ENCODE measurements around the gene MRGPRD. TPM values are rescaled to one million over a fixed set of nuclear protein-coding genes. Genes with fewer than 3 reads are reported as not detected.

MRGPRD gene
- total RNA-seq, 1 donor from 2014 or later = not detected

DNA sequence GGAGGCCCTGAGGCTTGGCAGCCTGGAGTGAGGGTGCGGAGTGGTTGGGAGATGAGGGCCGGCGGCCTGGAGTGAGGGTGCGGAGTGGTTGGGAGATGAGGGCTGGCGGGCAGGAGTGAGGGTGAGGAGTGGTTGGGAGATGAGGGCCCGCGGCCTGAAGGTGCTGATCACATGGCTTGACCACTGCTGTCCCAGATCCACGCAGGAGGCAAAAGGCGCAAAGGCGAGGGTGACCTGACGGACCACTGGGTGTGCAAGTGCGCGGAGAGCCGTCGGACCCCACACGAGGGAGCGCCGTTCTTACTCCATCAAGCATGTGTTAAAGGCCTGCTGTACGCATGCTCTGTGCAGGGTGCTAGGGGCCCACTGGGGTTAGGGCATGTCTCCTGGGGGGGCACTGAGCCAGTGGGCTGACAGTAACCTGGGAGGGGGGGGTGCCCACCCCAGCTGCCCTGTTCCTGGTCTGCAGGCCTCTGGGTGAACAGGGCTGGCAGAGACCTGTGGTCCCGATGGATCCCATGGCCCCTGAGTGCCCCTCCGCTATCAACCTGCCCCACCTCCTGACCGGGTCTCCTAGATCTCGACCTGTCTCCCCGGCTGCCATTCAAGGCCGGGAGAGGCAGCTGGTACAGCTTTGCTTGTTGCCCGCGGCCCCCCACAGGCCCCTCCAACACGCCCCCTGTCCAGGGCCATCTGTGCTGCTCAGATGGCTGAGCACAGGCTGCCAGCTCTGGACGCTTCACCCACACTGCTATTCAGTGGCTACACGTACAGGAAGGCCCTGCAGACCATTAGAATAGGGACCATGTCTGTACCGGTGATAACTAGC, 21.1 kb downstream of the MRGPRD start:
- no peaks in the 10 kb centered on the region for H3K79me2 ChIP-seq (ENCODE audit: low read depth)

DNA sequence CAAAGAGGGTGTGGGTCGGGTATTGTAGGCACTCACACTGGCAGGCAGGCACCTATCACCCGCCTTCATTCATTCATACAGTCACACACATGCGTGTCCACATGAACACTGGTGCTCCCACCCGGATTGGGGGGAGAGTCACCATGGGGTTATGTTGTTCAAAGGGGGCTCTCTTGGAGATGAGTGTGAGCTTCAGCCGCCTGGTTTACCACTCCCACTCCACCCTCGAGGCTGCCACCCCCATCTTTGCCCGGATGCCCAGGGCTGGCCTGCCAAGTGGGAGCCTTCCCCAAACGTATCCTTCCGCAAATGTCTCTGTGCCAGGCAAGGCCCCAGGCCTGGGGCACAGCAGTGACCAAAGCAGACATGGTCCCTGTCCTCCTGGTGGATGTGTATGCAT, 22.6 kb downstream of the MRGPRD start:
- Mint-ChIP-seq H3K27ac (no peak overlapping the region), H3K27me3 (ENCODE audit: insufficient read depth, low read depth) (peaks cover 4% of the 10 kb centered on the region), H3K4me1 (peaks cover 16% of the 10 kb centered on the region), H3K36me3 (no peaks in the 10 kb centered on the region), H3K4me3 (no peak overlapping the region), H3K9me3 (no peaks in the 10 kb centered on the region)
- Histone ChIP-seq H2AFZ (replicated peaks) (no peak overlapping the region), H3K4me2 (no peak overlapping the region), H3K79me2 (ENCODE audit: low read depth) (no peaks in the 10 kb centered on the region), H3K9ac (no peak overlapping the region), H3K36me3 (no peaks in the 10 kb centered on the region), H3K9me3 (ENCODE audit: low read depth) (no peaks in the 10 kb centered on the region), H3F3A (ENCODE audit: low read depth) (no peaks in the 10 kb centered on the region), H3K4me1 (no peaks in the 10 kb centered on the region), H4K20me1 (ENCODE audit: low read depth) (no peaks in the 10 kb centered on the region), H3K27ac (no peak overlapping the region), H3K27me3 (no peaks in the 10 kb centered on the region), H3K4me3 (no peak overlapping the region)
- DNase-seq (ENCODE audit: low spot score) = no peak
- TF ChIP-seq, protein P1, sequence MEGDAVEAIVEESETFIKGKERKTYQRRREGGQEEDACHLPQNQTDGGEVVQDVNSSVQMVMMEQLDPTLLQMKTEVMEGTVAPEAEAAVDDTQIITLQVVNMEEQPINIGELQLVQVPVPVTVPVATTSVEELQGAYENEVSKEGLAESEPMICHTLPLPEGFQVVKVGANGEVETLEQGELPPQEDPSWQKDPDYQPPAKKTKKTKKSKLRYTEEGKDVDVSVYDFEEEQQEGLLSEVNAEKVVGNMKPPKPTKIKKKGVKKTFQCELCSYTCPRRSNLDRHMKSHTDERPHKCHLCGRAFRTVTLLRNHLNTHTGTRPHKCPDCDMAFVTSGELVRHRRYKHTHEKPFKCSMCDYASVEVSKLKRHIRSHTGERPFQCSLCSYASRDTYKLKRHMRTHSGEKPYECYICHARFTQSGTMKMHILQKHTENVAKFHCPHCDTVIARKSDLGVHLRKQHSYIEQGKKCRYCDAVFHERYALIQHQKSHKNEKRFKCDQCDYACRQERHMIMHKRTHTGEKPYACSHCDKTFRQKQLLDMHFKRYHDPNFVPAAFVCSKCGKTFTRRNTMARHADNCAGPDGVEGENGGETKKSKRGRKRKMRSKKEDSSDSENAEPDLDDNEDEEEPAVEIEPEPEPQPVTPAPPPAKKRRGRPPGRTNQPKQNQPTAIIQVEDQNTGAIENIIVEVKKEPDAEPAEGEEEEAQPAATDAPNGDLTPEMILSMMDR (IDR thresholded peaks at IDR 0.05) = no peak
- no peak for TF ChIP-seq EZH2 (IDR thresholded peaks at IDR 0.05)
- no peak for TF ChIP-seq EZH2phosphoT487 (IDR thresholded peaks at IDR 0.05)

More for the DNA sequence above, 21.1 kb downstream of the MRGPRD start:
- peaks cover 4% of the 10 kb centered on the region for H3K27me3 Mint-ChIP-seq (ENCODE audit: insufficient read depth, low read depth)
- Histone ChIP-seq H3K27me3 (no peaks in the 10 kb centered on the region), H3K9ac (no peak overlapping the region), H2AFZ (replicated peaks) (no peak overlapping the region), H3F3A (ENCODE audit: low read depth) (no peaks in the 10 kb centered on the region), H3K4me2 (no peak overlapping the region), H4K20me1 (ENCODE audit: low read depth) (no peaks in the 10 kb centered on the region), H3K4me1 (no peaks in the 10 kb centered on the region), H3K27ac (no peak overlapping the region), H3K4me3 (no peak overlapping the region), H3K9me3 (ENCODE audit: low read depth) (no peaks in the 10 kb centered on the region), H3K36me3 (no peaks in the 10 kb centered on the region)
- H3K36me3 Mint-ChIP-seq = no peaks in the 10 kb centered on the region
- H3K9me3 Mint-ChIP-seq = peaks cover 7% of the 10 kb centered on the region
- peak overlapping the region; percentile 85 for H3K27ac Mint-ChIP-seq
- H3K4me1 Mint-ChIP-seq = peaks cover 16% of the 10 kb centered on the region
- H3K4me3 Mint-ChIP-seq = no peak overlapping the region
- DNase-seq (ENCODE audit: low spot score) = no peak
- no peak for TF ChIP-seq EZH2phosphoT487 (IDR thresholded peaks at IDR 0.05)
- TF ChIP-seq, protein P1 (IDR thresholded peaks at IDR 0.05) = no peak
- TF ChIP-seq EZH2 (IDR thresholded peaks at IDR 0.05) = no peak

DNA sequence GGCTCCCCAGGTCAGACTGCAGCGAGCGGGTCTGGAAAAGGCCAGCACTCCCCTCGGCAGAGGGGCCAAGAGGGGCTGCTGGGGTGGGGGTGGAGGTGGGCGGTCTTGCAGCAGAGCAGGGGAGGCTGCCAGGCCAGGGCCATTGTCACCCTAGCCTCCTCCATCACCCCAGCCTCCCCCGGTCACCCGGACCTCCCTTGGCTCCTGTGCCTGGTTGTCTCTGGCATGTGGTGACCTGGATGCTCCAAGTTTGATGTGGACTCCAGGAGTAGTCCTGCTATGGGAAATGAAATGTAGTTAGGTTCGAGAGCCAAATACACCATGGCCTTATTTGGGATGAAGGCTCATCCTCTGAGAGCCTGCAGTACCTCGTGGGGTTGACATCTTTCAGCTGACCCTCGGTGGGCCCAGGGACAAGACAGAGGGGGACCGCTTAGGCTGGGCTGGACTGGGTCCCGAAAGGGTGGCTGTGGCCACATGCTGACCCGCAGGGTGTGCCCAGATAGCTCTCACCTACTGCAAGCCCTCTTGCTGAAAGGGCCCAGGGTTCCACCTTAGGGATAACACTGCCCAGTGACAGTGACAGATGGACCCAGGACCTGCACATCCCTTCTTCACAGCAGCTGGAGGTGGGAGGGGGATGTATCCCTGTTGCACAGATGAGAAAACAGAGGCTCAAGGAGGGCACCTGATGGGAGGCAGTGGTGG, 24.1 kb downstream of the MRGPRD start:
- H3K9me3 ChIP-seq (ENCODE audit: low read depth) = no peaks in the 10 kb centered on the region
- no peak overlapping the region for H3K27ac ChIP-seq
- H2AFZ ChIP-seq (replicated peaks) = peak overlapping the region; percentile 26
- no peak overlapping the region for H3K9ac ChIP-seq
- TF ChIP-seq EZH2phosphoT487 (IDR thresholded peaks at IDR 0.05) (no peak), EZH2 (IDR thresholded peaks at IDR 0.05) (no peak)
- TF ChIP-seq, protein P1 (IDR thresholded peaks at IDR 0.05) = no peak
- Mint-ChIP-seq H3K4me1 (peaks cover 12% of the 10 kb centered on the region), H3K9me3 (no peaks in the 10 kb centered on the region), H3K36me3 (no peaks in the 10 kb centered on the region), H3K27me3 (ENCODE audit: insufficient read depth, low read depth) (peaks cover 4% of the 10 kb centered on the region), H3K4me3 (no peak overlapping the region), H3K27ac (no peak overlapping the region)
- no peak overlapping the region for H3K4me2 ChIP-seq
- DNase-seq (ENCODE audit: low spot score) = no peak
- H3K36me3 ChIP-seq = no peaks in the 10 kb centered on the region
- no peaks in the 10 kb centered on the region for H3F3A ChIP-seq (ENCODE audit: low read depth)
- H3K79me2 ChIP-seq (ENCODE audit: low read depth) = no peaks in the 10 kb centered on the region
- H3K4me3 ChIP-seq = no peak overlapping the region
- no peaks in the 10 kb centered on the region for H4K20me1 ChIP-seq (ENCODE audit: low read depth)
- H3K27me3 ChIP-seq = no peaks in the 10 kb centered on the region
- H3K4me1 ChIP-seq = no peaks in the 10 kb centered on the region

Data from neural progenitor cell (in vitro differentiated cells).